Suppressor macrophage (primary cell): ENCODE measurements around the gene ZBTB21.

ENCODE experiments used
- DNase-seq, 4 experiments: peaks; one replicate each; pipeline ENCODE4 v3.0.0-alpha.2; 2020 to 2022
- total RNA-seq, 17 experiments: gene quantifications; one replicate each; lab custom pipeline; 2026; ENCODE audit warnings: mixed read lengths in 6 of 17, inconsistent platforms in 3 of 17; lab: John Stamatoyannopoulos, UW

ZBTB21 gene
- total RNA-seq, result 6.1 to 94.8 (median 43.5) reads per million in 17 experiments

- peak; percentile 99 to 100 (median 99) for DNase-seq
Observed at GRCh38 chr21:42009831-42010506, at the start of gene ZBTB21. Gene ZBTB21 (minus strand): TSS chr21:42010360. CDS start chr21:41994095, 16,265 bp downstream.

GRCh38 chr21:42059721-42060120, 49.6 kb upstream of the ZBTB21 start:
- DNase-seq, result no peak

- DNase-seq, result no peak
Observed at GRCh38 chr21:42059141-42059540, 49.0 kb upstream of the ZBTB21 start.

GRCh38 chr21:42058631-42059111, 48.5 kb upstream of the ZBTB21 start:
- DNase-seq, result no peak

DNA sequence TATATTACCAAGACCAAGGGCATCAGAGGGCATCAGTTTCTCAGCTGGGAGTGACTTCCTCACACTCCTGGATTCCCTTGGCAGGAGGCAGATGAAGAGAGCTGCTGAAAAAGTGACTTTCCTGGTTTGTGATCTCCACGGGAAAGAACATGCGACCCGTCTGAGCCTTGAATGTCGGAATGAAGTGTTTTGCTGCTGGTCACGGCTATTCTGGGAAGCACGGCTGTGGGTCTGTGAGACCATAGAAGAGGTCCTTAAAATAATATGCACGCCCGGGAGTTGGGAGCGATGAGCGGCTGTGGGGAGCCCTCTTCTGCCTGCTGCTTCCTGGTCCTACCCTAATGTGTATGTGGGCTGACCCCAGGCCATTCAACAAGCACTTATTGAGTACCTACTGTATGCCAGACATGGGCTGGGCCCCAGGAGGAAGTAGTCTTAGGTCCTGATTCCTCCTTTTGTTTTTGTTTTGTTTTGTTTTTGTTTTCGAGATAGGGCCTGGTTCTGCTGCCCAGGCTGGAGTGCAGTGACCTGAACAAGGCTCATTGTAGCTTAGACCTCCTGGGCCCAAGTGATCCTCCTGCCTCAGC, 47.8 kb upstream of the ZBTB21 start:
- DNase-seq, result peak in 2 of 4 experiments; percentile 21 to 30

DNA sequence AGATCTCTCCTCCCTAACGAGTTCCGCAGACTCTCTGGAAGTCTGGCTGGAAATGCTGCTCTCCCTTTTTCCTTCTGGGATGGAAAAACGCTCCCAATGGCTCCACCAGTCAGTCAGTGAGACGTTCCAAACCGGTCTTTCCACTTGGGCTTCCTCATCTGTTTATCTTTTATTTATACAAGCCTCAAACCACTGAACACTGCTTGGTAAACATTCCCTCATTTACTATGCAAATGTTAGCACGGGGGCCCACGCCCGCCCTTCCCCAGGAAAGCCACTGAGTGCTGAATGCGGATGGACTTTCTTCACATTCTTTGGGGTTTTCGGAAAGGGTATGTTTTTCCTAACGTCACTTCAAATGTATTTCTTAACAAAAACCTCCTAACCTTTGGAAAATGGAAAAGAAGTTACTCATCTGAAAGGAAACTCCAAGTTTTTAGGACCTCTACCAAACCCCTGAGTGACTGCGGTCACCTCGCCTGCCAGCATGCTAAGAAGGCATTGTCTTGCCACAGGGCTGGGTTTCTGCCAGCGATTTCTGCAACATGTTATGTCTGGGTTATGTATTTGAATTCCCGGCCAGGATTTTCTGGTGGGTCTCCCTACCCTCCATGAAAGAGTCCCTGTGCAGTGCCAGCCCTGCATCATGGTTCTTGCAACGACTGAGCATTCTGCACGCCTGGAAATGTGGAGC, 47.0 kb upstream of the ZBTB21 start:
- DNase-seq, result no peak

DNA sequence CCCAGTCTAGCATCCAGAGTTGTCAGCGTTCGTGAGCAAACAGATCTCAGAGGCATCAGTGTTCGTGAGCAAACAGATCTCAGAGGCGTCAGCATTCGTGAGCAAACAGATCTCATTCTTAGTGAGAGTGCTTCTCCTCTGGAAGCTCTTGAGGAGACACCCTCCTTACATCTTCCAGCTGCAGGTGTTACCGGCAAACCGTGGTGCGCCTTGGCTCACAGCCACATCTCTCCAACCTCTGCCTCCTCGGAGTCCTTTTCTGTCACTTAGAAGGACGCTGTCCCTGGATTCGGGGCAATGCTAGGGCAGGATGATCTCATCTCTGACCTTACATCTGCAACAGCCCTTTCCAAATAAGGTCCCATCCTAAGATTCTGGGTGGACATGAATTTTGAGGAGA, 46.3 kb upstream of the ZBTB21 start:
- DNase-seq, result no peak

DNA sequence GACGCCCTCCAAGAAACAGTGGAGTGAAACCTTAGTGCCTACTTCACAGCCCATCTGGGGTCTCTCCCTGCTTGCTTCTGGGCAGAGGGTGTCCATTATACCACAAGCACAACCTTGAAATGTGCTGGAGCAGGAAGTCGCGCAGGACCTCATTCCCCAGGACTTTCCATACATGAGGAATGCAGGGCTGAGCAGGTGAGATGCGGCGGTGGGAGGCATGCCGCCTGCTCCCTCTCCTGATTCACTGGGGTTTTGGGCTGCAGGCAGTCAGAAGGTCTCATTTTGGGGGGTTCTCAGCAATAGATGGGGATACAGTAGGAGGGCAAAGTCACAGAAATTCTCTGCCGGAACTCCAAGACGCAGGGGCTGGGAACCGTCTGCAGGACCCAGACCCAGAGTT, 45.3 kb upstream of the ZBTB21 start:
- no peak for DNase-seq

- DNase-seq, result no peak
Observed at GRCh38 chr21:42051788-42052187, 41.6 kb upstream of the ZBTB21 start.

DNA sequence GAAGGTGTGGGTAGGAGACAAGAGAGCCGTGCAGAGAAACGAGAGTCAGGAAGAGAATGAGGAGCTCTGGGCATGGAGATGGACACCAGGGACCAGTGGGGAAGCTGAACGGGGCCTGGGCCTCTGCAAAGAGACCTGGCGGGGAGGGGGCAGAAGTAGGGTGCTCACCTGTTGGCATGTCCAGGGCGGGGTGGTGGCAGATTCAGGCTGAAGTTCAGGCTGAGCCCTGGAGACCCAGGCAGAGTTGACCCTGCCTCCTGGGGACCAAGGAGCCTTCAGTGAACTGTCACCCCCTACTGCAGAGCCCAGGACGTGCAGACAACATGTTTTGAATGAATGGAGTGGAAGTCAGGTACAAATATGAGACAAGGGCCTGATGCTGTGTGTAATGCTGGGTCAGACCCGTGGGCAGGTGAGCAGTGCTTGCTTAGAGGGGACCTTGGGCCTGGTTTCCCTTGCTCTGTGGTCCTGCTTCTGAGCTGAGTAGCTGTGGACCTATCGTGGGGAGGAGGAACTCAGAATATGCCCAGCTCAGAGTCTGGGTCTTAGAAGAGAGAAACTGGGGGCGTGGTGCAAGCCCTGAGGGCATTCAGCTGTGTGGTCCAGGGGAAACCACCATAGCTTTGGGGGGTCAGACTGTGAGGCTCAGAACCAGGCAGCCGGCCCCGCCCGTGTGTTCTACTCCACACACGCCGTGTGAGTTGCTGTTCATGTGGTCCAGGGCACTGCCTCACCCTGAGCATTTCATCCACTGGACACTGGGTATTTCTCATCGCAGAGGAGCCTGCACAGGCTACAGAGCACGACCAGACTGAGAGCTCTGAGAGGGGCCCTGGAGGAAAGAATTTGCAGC, 39.6 kb upstream of the ZBTB21 start:
- no peak for DNase-seq

- DNase-seq, result no peak
Observed at GRCh38 chr21:42048870-42049577, 38.9 kb upstream of the ZBTB21 start.

- DNase-seq, result peak in 3 of 4 experiments; percentile 10 to 45 (median 19)
Observed at GRCh38 chr21:42047821-42048613, 37.9 kb upstream of the ZBTB21 start.

- DNase-seq, result no peak
Observed at GRCh38 chr21:42044871-42045495, 34.8 kb upstream of the ZBTB21 start.

DNA sequence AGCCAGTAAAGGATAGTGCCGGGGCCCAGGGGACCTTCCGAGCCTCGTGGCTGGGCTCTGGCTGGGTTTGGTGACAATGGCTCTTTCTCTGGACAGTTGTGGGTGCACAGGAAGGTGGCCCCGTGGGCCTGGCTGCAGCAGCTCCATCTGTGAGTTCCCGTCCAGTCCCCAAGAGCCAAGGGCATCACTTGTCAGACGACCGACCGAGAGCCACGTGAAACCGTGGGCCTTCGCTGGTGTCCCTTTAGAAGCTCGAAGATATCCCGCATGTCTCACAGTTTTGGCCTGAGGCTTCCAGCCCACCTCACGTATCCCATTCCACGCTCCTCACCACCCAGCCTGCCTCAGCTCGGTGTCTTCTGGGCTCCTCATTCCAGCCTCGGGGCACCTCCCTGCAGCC, 33.8 kb upstream of the ZBTB21 start:
- DNase-seq, result no peak

DNA sequence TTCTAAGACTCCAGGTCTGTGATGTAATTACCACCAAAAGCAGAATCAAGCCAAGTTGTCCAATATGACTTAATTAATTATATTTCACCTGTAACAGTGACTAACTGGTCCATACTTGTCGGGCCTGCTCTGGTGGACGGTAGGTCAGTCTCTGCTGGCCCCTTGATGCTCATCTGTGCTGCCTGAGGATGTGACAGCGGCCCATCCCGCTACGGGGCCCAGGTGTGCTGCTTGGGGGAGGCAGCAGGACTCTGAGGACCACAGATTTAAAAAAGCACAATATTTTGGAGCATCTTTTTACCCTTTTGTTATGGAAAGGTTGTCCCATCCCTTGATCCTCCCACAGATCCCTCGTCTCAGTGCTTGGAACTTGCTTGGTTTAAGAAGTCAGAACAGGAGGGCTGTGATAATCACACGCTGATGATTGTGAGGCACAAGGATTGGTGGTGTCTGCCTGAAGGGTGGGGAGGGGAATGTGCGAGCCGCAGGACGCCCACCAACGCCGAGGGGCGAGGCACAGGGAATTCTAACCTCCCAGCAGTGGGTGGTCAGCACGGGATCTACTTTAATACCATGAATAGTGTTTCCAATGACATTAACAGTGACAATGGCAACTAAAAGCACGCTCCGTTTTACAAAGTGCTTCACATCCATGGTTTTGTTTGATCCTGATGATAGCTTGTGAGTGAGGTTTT, 33.2 kb upstream of the ZBTB21 start:
- DNase-seq, result no peak

- no peak for DNase-seq
Observed at GRCh38 chr21:42042651-42043050, 32.5 kb upstream of the ZBTB21 start.

DNA sequence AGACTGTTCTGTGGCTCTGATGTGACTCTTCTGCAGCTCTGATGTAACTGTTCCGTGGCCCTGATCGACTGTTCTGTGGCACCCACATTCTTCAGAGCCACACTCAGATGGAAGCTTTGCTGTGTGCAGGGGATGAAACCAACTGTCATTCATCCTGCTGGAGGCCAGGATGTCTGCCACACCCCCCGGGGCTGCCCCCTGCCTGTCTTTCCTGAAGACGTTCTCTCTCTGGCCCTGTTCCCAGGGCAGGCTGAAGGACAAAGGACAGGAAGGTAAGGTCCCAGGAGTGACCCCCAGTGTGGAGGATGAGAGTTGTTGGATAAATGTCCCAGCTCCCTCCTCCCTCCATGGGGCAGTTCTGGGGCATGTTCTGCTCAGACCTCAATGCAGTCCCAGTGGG, 31.6 kb upstream of the ZBTB21 start:
- DNase-seq, result no peak

- DNase-seq, result no peak
Observed at GRCh38 chr21:42041246-42041645, 31.1 kb upstream of the ZBTB21 start.

DNA sequence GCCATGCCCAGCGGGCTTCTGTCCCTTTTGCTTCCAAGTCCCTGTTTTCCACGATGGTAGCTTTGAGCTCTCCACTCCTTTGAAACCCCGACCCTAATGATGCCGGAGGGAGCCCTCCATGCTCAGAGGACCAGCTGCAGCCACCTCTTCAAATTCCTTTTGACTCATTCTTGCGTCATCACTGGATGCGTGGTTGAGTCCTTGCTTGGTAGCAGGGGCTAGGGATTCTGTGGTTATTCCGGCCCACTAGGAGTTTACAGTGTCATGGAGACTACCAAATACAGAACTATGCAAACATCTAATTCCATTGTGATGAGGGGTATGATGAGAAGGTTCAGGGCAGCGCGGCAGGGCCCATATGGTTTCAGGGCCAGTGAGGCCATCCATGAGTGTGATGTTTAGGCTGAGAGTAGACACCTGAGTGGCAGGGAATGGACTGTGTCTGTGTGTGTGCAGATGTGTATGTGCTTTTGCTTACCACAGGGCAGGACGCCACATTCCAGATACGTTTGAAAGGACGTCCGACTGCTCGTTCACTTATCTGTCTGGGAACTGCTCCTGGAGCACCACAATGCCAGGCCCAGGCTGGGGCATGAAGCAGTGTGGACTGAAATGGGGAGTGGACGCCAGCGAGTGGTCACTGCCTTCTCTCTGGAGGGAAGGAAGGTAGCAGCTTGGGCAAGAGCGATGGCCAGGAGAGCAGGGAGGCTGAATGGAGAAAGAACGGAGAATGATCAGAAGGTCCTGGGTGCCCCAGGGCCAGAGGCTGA, 30.4 kb upstream of the ZBTB21 start:
- peak in 3 of 4 experiments; percentile 20 to 27 (median 21) for DNase-seq
